Natural killer cell treated with Interleukin-12 subunit alpha and Interleukin-12 subunit beta and Interleukin-15 and Interleukin-18, amount 100 ng/mL, for 72 hours (primary cell): ENCODE data around the gene YIF1A. TPM values are rescaled to one million over a fixed set of nuclear protein-coding genes. Genes with fewer than 3 reads are reported as not detected.
"Not testable (repeated sequence)": the region's sequence is repeated elsewhere in the genome, so short reads cannot be mapped to it uniquely, and the experiment has no call there.

Experiments
- ATAC-seq, 2 donors: fragments of 150-1000 bp; cut with Tn5 transposase in 1 of 2; sonication (Bioruptor Pico), chemical (Tn5 transposase) in 1 of 2; 2 replicates each; pipeline ENCODE4 v1.10.0; 2021
- DNase-seq: peaks from one replicate; pipeline ENCODE4 v3.0.0; 2022; ENCODE audit warnings: low spot score
- H3K27ac Mint-ChIP-seq, 2 donors: 1 replicate in 1 of 2; 2 replicates in 1 of 2; pipeline ENCODE4 v1.8.0; 2022; ENCODE audit warnings: mixed read lengths in 2 of 2, mild to moderate bottlenecking in 1 of 2, moderate library complexity in 1 of 2
- H3K27me3 Mint-ChIP-seq, 2 donors: 1 replicate in 1 of 2; 2 replicates in 1 of 2; pipeline ENCODE4 v1.8.0; 2022; ENCODE audit warnings: mixed read lengths in 2 of 2
- H3K36me3 Mint-ChIP-seq: one replicate; pipeline ENCODE4 v1.8.0; 2022; ENCODE audit warnings: mixed read lengths
- H3K4me1 Mint-ChIP-seq, 2 donors: 1 replicate in 1 of 2; 2 replicates in 1 of 2; pipeline ENCODE4 v1.8.0; 2022; ENCODE audit warnings: low read depth in 2 of 2, mixed read lengths in 2 of 2, mild to moderate bottlenecking in 1 of 2
- H3K4me3 Mint-ChIP-seq: one replicate; pipeline ENCODE4 v1.8.0; 2022; ENCODE audit warnings: mixed read lengths
- H3K9me3 Mint-ChIP-seq: 2 replicates; pipeline ENCODE4 v1.8.0; 2022; ENCODE audit warnings: mixed read lengths
- total RNA-seq, 2 donors: library from RNA; stranded (reverse); gene quantifications; one replicate each; pipeline ENCODE4 v1.2.3, GENCODE V29; 2022

The YIF1A gene
- total RNA-seq, 2 donors from 2014 or later, result 62.7 to 76.1 TPM

DNA sequence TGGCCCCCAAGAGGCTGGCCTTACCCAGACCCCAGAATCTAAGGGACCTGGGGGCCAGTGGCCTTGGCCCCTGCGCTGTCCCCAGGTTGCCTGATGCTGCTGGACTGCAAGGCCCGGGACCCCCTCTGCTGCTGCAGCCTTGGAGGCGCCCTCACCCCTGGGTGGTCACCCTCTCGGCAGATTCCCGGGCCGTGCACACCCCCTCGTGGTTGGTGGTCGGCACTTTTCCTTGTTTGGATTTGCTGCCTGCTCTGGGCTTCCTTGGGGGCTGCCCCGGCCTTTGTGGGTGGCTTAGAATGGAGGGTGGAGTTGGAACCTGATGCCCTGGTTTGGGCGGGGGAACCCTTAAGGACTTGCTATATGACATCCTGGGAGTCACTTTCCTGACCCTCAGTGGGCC is 42.0 kb upstream of the YIF1A start:
- peaks cover 21 to 28% of the 10 kb centered on the region in 2 donors for H3K4me1 Mint-ChIP-seq
- peaks cover 0 to 7% of the 10 kb centered on the region in 2 donors for H3K27me3 Mint-ChIP-seq
- DNase-seq (no peak), ATAC-seq (no peak)
- no peak overlapping the region for H3K4me3 Mint-ChIP-seq
- no peaks in the 10 kb centered on the region for H3K36me3 Mint-ChIP-seq
- H3K27ac Mint-ChIP-seq, result no peak overlapping the region
- H3K9me3 Mint-ChIP-seq, result no peaks in the 10 kb centered on the region

DNA sequence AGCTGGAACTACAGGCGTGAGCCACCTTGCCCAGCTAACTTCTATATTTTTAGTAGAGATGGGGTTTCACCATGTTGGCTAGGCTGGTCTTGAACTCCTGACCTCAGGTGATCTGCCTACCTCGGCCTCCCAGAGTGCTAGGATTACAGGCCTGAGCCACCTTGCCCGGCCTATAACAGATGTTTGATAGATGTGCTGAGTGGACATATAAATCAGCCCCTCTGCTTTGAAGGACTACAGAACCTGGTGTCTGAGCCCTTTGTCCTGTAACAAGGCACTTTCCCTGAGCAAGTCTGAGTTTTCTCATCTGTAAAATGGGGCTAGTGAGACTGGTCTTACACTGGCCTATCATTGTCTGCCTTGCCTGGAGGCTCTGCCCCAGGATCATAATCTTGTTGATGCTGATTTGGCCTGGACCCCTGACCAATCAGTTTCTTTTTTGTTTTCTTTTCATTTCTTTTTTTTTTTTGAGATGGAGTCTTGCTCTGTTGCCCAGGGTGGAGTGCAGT is 40.3 kb upstream of the YIF1A start:
- DNase-seq (no peak), ATAC-seq (no peak)
- H3K27ac Mint-ChIP-seq, result no peak overlapping the region
- H3K9me3 Mint-ChIP-seq, result no peaks in the 10 kb centered on the region
- peaks cover 0 to 4% of the 10 kb centered on the region in 2 donors for H3K27me3 Mint-ChIP-seq
- H3K4me3 Mint-ChIP-seq, result peak overlapping the region; percentile 18
- no peaks in the 10 kb centered on the region for H3K36me3 Mint-ChIP-seq
- H3K4me1 Mint-ChIP-seq, result peaks cover 24 to 25% of the 10 kb centered on the region in 2 donors

DNA sequence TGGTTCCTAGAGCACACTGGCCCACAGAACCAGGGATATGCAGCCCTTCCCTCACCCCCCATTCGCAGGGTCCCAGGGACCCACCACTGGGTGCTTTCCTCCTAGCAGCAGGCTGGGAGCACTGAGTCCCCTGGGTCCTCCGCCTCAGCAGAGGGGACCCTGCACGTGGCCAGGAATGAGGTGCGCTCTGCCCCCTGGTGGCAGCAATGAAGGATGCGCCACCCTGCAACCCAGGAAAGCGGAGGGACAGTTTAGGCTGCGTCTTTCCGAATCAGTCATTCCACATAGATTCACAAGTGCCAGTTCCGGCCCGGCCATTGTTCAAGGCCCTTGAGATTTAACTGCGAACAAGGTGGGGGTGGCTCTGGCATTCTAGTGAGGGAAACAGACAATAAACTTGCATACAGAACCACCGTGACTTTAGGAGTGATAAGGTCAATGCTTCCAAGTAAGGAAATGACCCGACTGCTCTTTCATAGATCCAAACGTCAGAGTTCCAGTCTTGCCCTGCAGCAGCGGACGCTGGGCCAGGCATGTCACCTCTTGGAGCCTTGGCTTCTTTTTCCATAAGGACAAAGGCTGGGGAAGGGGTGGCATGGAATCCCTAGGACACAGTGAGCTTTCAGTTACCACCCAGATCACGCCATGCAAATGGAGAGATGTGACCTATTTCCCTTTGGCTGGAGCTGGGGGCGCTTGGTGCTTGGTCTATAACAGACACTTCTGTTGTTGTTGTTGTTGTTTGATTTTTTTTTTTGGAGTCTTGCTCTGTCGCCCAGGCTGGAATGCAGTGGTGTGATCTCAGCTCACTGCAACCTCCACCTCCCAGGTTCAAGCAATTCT is 39.6 kb upstream of the YIF1A start:
- H3K4me1 Mint-ChIP-seq, result peaks cover 24 to 25% of the 10 kb centered on the region in 2 donors
- H3K4me3 Mint-ChIP-seq, result peak overlapping the region; percentile 18
- H3K27me3 Mint-ChIP-seq, result peaks cover 3% of the 10 kb centered on the region in 2 donors
- H3K27ac Mint-ChIP-seq, result peak overlapping the region in 1 of 2 donors; percentile 42
- no peaks in the 10 kb centered on the region for H3K9me3 Mint-ChIP-seq
- DNase-seq (peak; percentile 85), ATAC-seq (peak; percentile 83)
- H3K36me3 Mint-ChIP-seq, result no peaks in the 10 kb centered on the region

DNA sequence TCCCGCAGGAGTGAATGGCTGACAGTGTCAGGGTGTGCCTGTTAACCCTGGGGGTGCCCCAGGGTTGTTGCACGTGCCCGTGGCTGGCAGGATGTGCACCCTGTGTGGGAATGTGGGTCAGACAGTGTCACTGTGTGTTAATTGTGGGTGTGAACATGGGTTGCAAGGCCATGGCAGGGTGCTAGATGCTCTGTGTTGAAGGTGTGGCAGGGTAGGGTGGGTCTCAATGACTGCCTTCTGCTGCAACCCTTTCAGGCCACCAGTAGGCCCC is 39.0 kb upstream of the YIF1A start:
- Mint-ChIP-seq H3K27ac (peak overlapping the region in 1 of 2 donors; percentile 42), H3K36me3 (no peaks in the 10 kb centered on the region), H3K9me3 (no peaks in the 10 kb centered on the region), H3K27me3 (peaks cover 3 to 7% of the 10 kb centered on the region in 2 donors), H3K4me1 (peaks cover 24 to 25% of the 10 kb centered on the region in 2 donors), H3K4me3 (no peak overlapping the region)
- ATAC-seq (peak; percentile 72 to 77), DNase-seq (peak; percentile 62)

DNA sequence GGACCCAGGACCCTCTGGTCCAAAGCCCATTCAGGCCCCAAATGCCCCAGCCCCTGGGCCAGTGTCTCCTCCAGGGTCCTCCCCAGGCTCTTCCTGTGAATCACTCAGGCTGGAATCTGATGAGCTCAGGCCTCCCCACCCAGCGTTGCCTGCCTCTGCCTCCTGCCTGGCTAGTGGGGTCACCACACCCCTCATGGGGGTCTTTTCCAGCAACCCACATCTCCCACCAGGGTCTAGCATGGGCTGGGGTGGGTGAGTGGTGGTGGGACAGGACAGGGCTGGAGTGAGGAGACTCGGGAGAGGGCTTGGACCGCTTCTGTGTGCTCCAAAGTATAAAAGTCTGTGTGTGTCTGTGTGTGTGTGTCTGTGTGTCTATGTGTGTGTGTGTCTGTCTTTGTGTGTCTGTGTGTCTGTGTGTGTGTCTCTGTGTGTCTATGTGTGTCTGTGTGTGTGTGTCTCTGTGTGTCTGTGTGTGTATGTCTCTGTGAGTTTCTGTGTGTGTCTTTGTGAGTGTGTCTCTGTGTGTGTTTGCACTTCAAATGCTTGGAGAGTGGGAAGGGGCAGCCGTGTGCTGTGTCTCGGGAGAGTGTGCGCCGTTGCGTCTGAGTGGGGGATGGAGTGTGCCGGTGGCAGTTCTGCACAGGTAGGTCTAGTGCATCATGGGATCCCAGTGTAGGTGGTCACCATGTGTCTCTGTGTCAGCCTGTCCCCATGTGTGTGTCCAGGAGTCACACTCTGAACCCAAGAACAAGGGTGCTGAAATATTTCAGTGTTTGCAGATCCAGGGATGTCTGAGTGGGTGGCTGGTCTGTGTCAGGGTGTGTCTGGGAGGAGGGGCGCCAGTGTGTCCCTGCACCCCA is 38.5 kb upstream of the YIF1A start:
- no peaks in the 10 kb centered on the region for H3K9me3 Mint-ChIP-seq
- peak in 1 of 2 donors; percentile 3 for ATAC-seq
- peak overlapping the region in 1 of 2 donors; percentile 42 for H3K27ac Mint-ChIP-seq
- peaks cover 25 to 26% of the 10 kb centered on the region in 2 donors for H3K4me1 Mint-ChIP-seq
- peaks cover 4 to 7% of the 10 kb centered on the region in 2 donors for H3K27me3 Mint-ChIP-seq
- H3K4me3 Mint-ChIP-seq, result peak overlapping the region; percentile 21
- peak; percentile 59 for DNase-seq
- H3K36me3 Mint-ChIP-seq, result no peaks in the 10 kb centered on the region

DNA sequence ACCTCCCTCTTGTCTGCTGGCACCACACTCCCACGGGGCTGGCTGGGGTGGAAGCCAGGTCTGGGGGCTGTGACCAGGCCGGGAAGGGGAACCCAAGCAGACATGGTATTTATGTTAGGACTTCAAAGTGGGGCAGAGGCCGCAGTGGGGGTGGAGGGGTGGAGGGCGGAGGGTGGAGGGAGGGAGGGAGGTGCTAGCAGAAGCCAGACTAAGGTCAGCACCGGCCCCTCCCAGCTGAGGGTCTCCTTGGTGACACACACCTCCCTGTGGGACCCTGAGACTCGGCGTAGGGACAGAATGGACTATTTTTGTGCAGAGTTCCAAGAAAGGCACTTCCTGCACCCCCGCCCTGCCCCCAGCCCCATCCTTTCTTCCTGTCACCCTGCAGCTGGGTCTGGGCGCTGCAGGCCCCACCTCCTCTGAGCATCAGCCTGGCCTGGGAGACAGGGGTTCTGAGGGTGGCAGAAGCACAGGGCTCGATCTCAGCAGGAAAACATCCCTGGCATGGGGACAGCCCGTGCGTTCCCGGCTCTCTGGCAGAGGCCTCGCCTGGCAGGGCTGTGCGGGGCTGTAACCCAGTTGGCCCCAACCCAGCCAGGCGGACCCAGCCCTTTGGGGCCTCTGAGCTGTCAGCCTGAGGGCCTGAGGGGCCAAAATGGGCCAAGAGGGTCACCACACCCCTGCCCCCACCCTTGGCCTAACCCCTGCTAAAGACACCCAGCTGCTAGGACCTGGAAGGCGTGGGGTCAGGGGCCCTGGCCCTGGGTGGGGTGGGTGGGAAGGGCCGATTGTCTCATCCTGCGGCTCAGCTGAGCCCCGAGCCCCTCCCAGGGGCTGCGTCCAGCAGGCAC is 37.5 kb upstream of the YIF1A start:
- ATAC-seq, result no peak
- H3K4me3 Mint-ChIP-seq, result no peak overlapping the region

DNA sequence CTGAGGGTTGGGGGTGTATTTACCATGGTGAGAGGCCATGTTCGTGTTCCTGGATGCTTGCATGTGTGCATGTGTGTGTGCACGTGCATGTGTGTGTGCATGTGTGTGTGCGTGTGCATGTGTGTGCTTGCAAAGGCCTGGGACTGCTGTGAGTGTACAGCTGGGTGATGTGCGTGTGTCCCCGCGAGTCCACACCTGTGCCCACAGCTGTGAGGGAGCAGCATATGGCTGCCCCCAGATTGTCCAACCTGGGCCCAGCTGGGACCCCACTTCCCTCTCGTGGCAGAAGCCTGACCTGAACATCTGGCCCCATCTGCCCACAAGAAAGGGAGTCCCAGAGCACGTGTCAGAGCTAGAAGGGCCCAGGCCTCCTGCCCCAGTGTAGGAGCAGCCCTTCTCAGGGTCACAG is 36.3 kb upstream of the YIF1A start:
- H3K27ac Mint-ChIP-seq, result peak overlapping the region in 1 of 2 donors; percentile 25
- H3K4me3 Mint-ChIP-seq, result no peak overlapping the region
- peaks cover 7 to 8% of the 10 kb centered on the region in 2 donors for H3K27me3 Mint-ChIP-seq
- no peak for DNase-seq
- H3K4me1 Mint-ChIP-seq, result peaks cover 25 to 27% of the 10 kb centered on the region in 2 donors
- H3K36me3 Mint-ChIP-seq, result no peaks in the 10 kb centered on the region
- no peaks in the 10 kb centered on the region for H3K9me3 Mint-ChIP-seq
- ATAC-seq, result no peak

More for the DNA sequence above, 37.5 kb upstream of the YIF1A start:
- Mint-ChIP-seq H3K27me3 (peaks cover 7% of the 10 kb centered on the region in 2 donors), H3K9me3 (no peaks in the 10 kb centered on the region), H3K36me3 (no peaks in the 10 kb centered on the region), H3K4me1 (peaks cover 25 to 27% of the 10 kb centered on the region in 2 donors), H3K27ac (peak overlapping the region in 1 of 2 donors; percentile 25)
- DNase-seq, result peak; percentile 42

DNA sequence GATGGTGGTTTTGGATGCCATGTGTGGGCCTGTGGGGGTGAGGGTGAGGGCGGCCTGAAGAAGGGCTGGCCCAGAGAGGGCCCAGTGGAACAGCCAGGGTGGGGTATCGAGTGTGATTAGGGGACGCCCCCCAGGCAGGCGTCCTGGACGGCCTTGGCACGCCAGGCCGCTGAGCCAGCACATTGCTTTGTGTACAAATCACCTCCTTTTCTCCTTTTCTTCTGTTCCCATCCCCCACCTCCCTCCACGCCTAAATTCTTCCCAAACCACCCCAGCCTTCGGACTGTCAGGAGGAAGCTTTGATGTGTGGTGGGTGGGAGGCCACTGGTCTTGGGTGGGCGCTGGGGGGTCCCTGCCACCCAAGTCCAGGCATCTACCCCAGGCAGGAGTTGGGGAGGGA is 35.7 kb upstream of the YIF1A start:
- no peaks in the 10 kb centered on the region for H3K9me3 Mint-ChIP-seq
- no peak overlapping the region for H3K27ac Mint-ChIP-seq
- ATAC-seq (no peak), DNase-seq (no peak)
- H3K4me1 Mint-ChIP-seq, result peaks cover 25 to 27% of the 10 kb centered on the region in 2 donors
- H3K4me3 Mint-ChIP-seq, result no peak overlapping the region
- H3K27me3 Mint-ChIP-seq, result peaks cover 7 to 12% of the 10 kb centered on the region in 2 donors
- H3K36me3 Mint-ChIP-seq, result no peaks in the 10 kb centered on the region

DNA sequence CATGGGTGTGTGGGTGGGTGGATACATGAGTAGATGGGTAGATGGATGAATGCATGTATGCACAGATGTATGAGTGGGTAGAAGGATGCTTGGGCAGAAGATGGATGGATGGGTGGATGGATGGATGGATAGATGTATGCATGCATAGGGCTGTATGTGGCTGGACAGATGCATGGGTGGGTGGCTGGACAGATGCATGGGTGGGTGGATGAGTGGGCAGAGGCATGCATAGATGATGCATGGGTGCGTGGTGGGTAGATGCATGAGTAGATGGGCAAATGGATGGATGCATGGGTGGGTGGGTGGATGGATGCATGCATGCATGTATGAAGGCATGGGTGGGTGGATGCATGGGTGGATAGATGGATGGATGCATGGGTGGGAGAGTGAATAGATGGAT is 34.7 kb upstream of the YIF1A start:
- peak; percentile 49 for DNase-seq
- Mint-ChIP-seq H3K4me1 (peaks cover 29 to 30% of the 10 kb centered on the region in 2 donors), H3K4me3 (no peak overlapping the region), H3K27ac (peak overlapping the region in 1 of 2 donors; percentile 15), H3K27me3 (peaks cover 16 to 19% of the 10 kb centered on the region in 2 donors), H3K9me3 (no peaks in the 10 kb centered on the region), H3K36me3 (no peaks in the 10 kb centered on the region)
- ATAC-seq, result no peak

DNA sequence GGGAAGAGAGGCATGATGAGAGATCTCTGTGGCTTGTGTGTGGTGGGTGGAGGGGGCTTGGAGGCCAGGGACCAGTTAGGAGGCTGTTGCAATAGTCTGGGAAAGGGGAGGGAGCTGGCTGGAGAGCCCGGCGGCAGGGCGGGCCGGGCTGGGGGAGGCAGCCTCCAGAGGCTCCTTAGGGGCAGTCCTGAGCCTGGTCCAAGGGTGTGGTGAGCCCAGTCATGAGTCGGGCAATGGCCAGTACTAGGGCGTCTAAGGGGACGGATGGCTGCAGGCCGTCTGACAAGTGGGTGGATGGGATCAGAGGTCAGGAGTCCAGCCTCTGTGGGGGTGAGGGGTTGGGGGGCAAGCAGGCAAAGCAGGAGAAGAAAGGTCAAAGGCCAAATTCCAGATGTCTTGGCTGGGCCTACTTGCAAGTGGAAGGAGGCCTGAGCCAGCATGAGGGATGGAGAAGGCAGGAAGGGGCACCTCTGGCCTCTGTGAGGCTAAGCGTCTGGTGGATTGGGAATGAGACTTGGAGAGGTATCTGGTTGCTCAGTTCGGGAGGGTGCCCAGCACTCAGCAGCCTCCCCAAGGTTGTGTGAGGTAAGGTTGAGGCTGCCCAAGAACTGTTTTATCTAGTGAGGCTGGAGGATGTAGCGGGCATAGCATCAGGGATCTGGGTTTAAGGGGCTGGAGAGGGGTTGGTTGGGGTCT is 33.9 kb upstream of the YIF1A start:
- peak overlapping the region in 1 of 2 donors; percentile 15 for H3K27ac Mint-ChIP-seq
- no peak overlapping the region for H3K4me3 Mint-ChIP-seq
- peaks cover 19 to 22% of the 10 kb centered on the region in 2 donors for H3K27me3 Mint-ChIP-seq
- no peaks in the 10 kb centered on the region for H3K36me3 Mint-ChIP-seq
- H3K4me1 Mint-ChIP-seq, result peaks cover 25 to 27% of the 10 kb centered on the region in 2 donors
- DNase-seq (peak; percentile 23), ATAC-seq (no peak)
- no peaks in the 10 kb centered on the region for H3K9me3 Mint-ChIP-seq

DNA sequence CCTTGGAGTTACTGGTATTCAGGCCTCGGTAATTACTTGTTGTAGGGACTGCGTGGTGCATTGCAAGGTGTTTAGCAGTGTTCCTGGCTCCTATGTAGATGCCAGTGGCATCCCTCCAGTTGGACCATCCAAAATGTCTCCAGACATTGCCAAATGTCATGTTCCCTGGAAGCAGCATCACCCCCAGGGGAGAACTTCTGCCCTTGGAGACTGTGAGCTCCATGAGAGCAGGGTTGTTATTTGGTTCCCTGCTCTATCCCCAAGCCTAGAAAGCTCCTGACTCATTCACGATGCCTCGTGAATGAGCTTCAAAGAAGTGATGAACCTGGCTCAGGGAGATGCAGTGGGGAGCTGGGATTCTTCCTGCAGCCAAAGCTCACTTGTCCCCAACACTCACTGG is 32.7 kb upstream of the YIF1A start:
- peaks cover 19 to 22% of the 10 kb centered on the region in 2 donors for H3K27me3 Mint-ChIP-seq
- H3K4me3 Mint-ChIP-seq, result no peak overlapping the region
- ATAC-seq, result no peak
- peaks cover 16 to 24% of the 10 kb centered on the region in 2 donors for H3K4me1 Mint-ChIP-seq
- no peak overlapping the region for H3K27ac Mint-ChIP-seq
- H3K9me3 Mint-ChIP-seq, result no peaks in the 10 kb centered on the region
- H3K36me3 Mint-ChIP-seq, result no peaks in the 10 kb centered on the region
- DNase-seq, result no peak

DNA sequence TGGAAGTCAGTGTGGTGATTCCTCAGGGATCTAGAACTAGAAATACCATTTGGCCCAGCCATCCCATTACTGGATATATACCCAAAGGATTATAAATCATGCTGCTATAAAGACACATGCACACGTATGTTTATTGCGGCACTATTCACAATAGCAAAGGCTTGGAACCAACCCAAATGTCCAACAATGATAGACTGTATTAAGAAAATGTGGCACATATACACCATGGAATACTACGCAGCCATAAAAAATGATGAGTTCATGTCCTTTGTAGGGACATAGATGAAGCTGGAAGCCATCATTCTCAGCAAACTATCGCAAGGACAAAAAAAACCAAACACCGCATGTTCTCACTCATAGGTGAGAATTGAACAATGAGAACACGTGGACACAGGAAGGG is 31.8 kb upstream of the YIF1A start:
- ATAC-seq, H3K27ac Mint-ChIP-seq, H3K9me3 Mint-ChIP-seq, H3K36me3 Mint-ChIP-seq, DNase-seq, H3K4me3 Mint-ChIP-seq: not testable (repeated sequence)
- Mint-ChIP-seq H3K27me3 (peaks cover 22 to 24% of the 10 kb centered on the region in 2 donors), H3K4me1 (peaks cover 11 to 21% of the 10 kb centered on the region in 2 donors)
